ENCODE results near the gene MYNN.

The MYNN gene

GRCh38 chr3:169835533-169835932 lies 62.3 kb downstream of the MYNN start:
- no peak for DNase-seq (ENCODE audit: low spot score)

- no peak for DNase-seq (ENCODE audit: low spot score)
Observed at GRCh38 chr3:169836078-169836941, 63.1 kb downstream of the MYNN start.

GRCh38 chr3:169836942-169837275 lies 63.7 kb downstream of the MYNN start:
- no peak for DNase-seq (ENCODE audit: low spot score)

GRCh38 chr3:169838511-169839030 lies 65.4 kb downstream of the MYNN start:
- no peak for DNase-seq (ENCODE audit: low spot score)
